ENCODE results near the gene PDE8A. TPM values are rescaled to one million over a fixed set of nuclear protein-coding genes. Genes with fewer than 3 reads are reported as not detected.

The PDE8A gene
- total and polyA plus RNA-seq, 2 of the 13 experiments (the other 11 are each of a cell fraction or from before 2014, with no cell fraction given), result 26.3 to 48.5 TPM

DNA sequence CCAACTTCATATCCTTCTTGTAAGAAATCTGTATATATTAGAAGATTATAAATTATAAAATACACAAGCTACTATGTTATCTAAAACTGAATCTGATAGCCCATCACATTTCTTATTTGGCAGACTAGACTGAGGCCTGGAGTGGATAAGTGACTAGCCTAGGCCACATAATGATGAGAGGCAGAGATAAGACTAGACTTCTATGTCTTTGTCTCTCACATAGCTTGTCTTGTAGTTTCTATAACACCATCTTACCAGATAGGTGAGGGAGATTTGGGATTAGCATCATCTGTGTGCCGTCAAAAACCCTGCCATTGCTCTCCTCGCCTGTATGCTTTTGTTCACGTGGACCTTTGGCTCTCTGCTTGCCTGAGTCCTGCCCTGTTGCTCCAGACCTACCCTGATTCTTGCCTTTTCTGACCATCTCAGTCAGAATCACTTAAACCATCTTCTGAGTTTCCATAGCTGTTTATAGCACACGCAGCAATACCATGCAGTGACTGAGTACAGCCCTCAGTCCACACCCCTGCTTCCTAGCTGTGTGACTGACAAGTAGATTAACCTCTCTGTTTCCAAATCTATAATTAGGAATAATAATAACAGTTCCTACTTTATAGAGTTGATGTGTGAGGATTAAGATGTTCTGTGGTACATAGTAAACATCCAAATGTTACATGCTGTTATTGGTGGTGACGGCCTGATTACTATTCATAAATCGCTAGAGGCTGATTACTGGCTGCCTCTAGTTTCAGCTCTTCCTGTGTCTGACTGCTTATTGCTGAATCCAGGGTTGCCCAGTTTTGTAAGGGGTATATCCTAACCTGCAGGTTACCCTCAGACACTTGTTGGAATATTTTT, 49.7 kb downstream of the PDE8A start (continued):
- TF ChIP-seq, protein P1, sequence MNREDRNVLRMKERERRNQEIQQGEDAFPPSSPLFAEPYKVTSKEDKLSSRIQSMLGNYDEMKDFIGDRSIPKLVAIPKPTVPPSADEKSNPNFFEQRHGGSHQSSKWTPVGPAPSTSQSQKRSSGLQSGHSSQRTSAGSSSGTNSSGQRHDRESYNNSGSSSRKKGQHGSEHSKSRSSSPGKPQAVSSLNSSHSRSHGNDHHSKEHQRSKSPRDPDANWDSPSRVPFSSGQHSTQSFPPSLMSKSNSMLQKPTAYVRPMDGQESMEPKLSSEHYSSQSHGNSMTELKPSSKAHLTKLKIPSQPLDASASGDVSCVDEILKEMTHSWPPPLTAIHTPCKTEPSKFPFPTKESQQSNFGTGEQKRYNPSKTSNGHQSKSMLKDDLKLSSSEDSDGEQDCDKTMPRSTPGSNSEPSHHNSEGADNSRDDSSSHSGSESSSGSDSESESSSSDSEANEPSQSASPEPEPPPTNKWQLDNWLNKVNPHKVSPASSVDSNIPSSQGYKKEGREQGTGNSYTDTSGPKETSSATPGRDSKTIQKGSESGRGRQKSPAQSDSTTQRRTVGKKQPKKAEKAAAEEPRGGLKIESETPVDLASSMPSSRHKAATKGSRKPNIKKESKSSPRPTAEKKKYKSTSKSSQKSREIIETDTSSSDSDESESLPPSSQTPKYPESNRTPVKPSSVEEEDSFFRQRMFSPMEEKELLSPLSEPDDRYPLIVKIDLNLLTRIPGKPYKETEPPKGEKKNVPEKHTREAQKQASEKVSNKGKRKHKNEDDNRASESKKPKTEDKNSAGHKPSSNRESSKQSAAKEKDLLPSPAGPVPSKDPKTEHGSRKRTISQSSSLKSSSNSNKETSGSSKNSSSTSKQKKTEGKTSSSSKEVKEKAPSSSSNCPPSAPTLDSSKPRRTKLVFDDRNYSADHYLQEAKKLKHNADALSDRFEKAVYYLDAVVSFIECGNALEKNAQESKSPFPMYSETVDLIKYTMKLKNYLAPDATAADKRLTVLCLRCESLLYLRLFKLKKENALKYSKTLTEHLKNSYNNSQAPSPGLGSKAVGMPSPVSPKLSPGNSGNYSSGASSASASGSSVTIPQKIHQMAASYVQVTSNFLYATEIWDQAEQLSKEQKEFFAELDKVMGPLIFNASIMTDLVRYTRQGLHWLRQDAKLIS (CRISPR knock-in tag; IDR thresholded peaks at IDR 0.05), result no peak
- no peak for TF ChIP-seq ZSCAN31 (CRISPR knock-in tag; IDR thresholded peaks at IDR 0.05; ENCODE audit: low read depth)
- no peak for TF ChIP-seq ZNF251 (CRISPR knock-in tag; IDR thresholded peaks at IDR 0.05)
- TF ChIP-seq, protein P2, sequence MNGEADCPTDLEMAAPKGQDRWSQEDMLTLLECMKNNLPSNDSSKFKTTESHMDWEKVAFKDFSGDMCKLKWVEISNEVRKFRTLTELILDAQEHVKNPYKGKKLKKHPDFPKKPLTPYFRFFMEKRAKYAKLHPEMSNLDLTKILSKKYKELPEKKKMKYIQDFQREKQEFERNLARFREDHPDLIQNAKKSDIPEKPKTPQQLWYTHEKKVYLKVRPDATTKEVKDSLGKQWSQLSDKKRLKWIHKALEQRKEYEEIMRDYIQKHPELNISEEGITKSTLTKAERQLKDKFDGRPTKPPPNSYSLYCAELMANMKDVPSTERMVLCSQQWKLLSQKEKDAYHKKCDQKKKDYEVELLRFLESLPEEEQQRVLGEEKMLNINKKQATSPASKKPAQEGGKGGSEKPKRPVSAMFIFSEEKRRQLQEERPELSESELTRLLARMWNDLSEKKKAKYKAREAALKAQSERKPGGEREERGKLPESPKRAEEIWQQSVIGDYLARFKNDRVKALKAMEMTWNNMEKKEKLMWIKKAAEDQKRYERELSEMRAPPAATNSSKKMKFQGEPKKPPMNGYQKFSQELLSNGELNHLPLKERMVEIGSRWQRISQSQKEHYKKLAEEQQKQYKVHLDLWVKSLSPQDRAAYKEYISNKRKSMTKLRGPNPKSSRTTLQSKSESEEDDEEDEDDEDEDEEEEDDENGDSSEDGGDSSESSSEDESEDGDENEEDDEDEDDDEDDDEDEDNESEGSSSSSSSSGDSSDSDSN (CRISPR knock-in tag; IDR thresholded peaks at IDR 0.05), result no peak
- peak; percentile 77; the same call in 1 of the 2 replicates for TF ChIP-seq ZNF768 (CRISPR knock-in tag; IDR thresholded peaks at IDR 0.05)
- no peak for TF ChIP-seq ZNF160 (CRISPR knock-in tag; IDR thresholded peaks at IDR 0.05)
- TF ChIP-seq POGZ (CRISPR knock-in tag; IDR thresholded peaks at IDR 0.05), result no peak
- TF ChIP-seq ZNF530 (CRISPR knock-in tag; IDR thresholded peaks at IDR 0.05; ENCODE audit: low read depth), result no peak
- 0 out of 2 replicates have a peak, but pooled peaks have one; percentile 2 for TF ChIP-seq ZSCAN29 (CRISPR knock-in tag; conservative IDR thresholded peaks at IDR 0.05)
- TF ChIP-seq, protein P3, sequence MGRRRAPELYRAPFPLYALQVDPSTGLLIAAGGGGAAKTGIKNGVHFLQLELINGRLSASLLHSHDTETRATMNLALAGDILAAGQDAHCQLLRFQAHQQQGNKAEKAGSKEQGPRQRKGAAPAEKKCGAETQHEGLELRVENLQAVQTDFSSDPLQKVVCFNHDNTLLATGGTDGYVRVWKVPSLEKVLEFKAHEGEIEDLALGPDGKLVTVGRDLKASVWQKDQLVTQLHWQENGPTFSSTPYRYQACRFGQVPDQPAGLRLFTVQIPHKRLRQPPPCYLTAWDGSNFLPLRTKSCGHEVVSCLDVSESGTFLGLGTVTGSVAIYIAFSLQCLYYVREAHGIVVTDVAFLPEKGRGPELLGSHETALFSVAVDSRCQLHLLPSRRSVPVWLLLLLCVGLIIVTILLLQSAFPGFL (CRISPR knock-in tag; IDR thresholded peaks at IDR 0.05), result no peak
- no peak for TF ChIP-seq SMYD3 (CRISPR knock-in tag; IDR thresholded peaks at IDR 0.05)
- TF ChIP-seq ZNF136 (CRISPR knock-in tag; IDR thresholded peaks at IDR 0.05; ENCODE audit: low read depth), result no peak
- no peak for TF ChIP-seq ZNF569 (CRISPR knock-in tag; IDR thresholded peaks at IDR 0.05; ENCODE audit: borderline replicate concordance)
- TF ChIP-seq SP1 (IDR thresholded peaks at IDR 0.05), result no peak
- no peak for TF ChIP-seq SP1 (CRISPR knock-in tag; IDR thresholded peaks at IDR 0.05)
- TF ChIP-seq, protein P4, sequence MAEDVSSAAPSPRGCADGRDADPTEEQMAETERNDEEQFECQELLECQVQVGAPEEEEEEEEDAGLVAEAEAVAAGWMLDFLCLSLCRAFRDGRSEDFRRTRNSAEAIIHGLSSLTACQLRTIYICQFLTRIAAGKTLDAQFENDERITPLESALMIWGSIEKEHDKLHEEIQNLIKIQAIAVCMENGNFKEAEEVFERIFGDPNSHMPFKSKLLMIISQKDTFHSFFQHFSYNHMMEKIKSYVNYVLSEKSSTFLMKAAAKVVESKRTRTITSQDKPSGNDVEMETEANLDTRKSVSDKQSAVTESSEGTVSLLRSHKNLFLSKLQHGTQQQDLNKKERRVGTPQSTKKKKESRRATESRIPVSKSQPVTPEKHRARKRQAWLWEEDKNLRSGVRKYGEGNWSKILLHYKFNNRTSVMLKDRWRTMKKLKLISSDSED (CRISPR knock-in tag; IDR thresholded peaks at IDR 0.05), result no peak
